ENCODE measurements around the gene RALBP1.
"Not testable (repeated sequence)": the region's sequence is repeated elsewhere in the genome, so short reads cannot be mapped to it uniquely, and the experiment has no call there.

Gene RALBP1

DNA sequence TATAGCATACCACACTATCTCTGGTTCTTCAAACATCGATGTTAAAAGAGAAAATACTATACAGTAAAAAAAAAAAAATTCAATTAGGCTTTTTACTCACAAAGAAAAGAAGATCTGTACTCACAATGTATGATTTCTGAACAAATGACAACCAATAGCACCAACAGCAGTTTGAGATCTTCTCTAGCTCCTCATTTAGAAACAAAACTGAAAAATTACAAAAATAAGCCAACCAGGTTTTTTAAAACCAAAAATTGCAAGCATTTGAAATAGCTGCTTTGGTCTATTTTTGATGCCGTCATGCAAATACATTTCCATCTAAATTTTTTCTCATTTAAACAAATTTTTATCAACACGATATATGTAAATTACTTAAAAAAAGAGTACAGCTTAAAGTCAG is 34.3 kb upstream of the RALBP1 start:
- TF ChIP-seq, protein P1, sequence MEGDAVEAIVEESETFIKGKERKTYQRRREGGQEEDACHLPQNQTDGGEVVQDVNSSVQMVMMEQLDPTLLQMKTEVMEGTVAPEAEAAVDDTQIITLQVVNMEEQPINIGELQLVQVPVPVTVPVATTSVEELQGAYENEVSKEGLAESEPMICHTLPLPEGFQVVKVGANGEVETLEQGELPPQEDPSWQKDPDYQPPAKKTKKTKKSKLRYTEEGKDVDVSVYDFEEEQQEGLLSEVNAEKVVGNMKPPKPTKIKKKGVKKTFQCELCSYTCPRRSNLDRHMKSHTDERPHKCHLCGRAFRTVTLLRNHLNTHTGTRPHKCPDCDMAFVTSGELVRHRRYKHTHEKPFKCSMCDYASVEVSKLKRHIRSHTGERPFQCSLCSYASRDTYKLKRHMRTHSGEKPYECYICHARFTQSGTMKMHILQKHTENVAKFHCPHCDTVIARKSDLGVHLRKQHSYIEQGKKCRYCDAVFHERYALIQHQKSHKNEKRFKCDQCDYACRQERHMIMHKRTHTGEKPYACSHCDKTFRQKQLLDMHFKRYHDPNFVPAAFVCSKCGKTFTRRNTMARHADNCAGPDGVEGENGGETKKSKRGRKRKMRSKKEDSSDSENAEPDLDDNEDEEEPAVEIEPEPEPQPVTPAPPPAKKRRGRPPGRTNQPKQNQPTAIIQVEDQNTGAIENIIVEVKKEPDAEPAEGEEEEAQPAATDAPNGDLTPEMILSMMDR (IDR thresholded peaks at IDR 0.05; ENCODE audit: borderline replicate concordance, control extremely low read depth, extremely low read depth, insufficient read depth, missing control alignments) = no peak
- no peak for DNase-seq (ENCODE audit: low spot score)
- in situ Hi-C loops (cut with MboI; ENCODE audit: low sequenced_read_pairs, unreplicated experiment) = no loop called here

DNA sequence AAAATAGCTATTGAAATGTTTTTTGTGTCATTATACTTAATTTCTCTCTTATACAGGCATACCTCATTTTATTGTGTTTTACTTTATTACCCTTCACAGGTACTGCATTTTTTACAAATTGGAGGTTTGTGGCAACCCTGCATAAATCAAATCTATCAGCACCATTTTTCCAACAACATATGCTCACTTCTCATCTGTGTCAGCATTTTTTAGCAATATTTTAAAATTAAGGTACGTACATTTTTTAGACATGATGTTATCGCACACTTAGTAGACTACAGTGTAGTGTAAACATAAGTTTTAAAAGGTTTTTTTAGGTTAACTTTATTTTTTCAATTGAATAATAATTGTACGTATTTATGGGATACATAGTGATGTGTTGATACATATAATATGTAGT is 30.8 kb upstream of the RALBP1 start:
- no peak for DNase-seq (ENCODE audit: low spot score)
- in situ Hi-C loops (cut with MboI; ENCODE audit: low sequenced_read_pairs, unreplicated experiment) = no loop called here
- TF ChIP-seq, protein P1 (IDR thresholded peaks at IDR 0.05; ENCODE audit: borderline replicate concordance, control extremely low read depth, extremely low read depth, insufficient read depth, missing control alignments) = no peak

DNA sequence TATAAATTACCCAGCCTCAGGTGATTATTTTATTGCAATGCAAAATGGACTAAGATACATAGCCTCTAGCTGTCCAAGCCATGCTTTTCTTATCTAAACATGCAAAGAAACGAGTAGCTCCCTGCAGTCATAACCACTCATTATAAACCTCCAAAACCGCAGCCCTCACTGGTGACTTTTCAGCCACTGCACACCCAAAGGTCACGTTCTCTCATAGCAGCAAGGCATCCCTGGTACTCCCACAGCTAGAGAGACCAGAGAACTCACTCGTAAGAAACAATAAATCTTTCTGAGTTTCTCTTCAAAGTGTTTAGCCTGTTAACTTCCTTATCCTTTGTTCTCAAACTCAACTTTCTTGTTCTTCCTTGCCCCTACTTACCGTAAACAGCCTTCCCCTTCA is 28.5 kb upstream of the RALBP1 start:
- no peak for DNase-seq (ENCODE audit: low spot score)
- in situ Hi-C loops (cut with MboI; ENCODE audit: low sequenced_read_pairs, unreplicated experiment) = no loop called here
- TF ChIP-seq, protein P1 (IDR thresholded peaks at IDR 0.05; ENCODE audit: borderline replicate concordance, control extremely low read depth, extremely low read depth, insufficient read depth, missing control alignments) = no peak

DNA sequence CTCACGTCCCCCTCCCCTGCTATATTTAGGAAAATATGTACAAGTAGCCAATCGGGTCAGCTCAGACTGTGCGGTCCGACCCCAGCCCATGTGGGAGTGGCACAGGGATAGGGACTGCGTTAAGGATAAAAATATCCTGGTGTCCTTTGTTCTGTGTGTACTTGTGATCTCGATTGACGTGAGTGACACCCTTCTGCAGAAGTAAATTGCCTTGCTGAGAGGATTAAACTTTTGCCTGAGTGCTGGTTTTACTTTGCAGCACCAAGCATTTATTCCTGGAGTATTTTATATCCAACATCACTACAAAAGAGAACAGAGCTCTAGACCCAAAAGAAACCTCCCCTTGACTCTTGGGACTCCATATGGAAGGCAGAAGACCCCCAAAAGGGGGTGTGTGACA is 28.0 kb upstream of the RALBP1 start:
- TF ChIP-seq, protein P1 (IDR thresholded peaks at IDR 0.05; ENCODE audit: borderline replicate concordance, control extremely low read depth, extremely low read depth, insufficient read depth, missing control alignments) = no peak
- no peak for DNase-seq (ENCODE audit: low spot score)
- in situ Hi-C loops (cut with MboI; ENCODE audit: low sequenced_read_pairs, unreplicated experiment) = no loop called here

DNA sequence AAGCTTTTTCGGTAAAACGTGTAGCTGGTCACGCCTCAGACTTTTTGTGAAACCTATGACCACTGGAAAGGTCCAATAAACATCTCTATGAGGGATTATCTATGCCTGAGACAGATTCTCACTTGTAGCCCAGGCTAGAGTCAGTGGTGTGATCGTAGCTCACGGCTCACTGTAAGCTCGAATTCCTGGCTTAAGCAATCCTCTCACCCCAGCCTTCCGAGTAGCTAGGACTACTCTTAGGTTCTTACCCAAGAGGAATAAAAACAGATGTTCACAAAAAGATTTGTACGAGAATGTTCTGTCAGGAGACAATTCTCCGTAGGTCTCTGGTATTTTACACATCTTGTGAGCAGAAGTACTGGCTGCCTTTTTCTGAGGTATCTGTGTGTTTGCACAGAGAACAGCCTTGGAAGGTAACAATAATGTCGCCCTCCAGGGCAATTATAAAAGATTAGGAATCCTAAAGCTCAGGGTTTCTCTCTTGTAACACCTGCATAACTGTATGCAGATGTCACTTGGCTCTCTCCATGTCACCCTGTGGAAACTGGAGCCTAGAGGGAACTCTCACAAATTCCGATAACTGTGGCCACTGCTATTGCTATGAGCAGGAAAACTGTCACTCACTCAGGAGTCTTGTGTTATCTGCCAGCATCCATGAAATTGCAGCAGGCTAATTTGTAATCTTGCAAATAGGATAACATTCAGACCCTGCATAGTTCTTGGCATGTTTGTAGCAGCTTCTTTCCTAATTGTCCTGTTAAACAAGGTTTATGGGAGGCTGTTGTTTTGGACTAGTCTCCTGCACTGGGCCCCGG is 25.5 kb upstream of the RALBP1 start:
- in situ Hi-C loops (cut with MboI; ENCODE audit: low sequenced_read_pairs, unreplicated experiment) = no loop called here
- no peak for DNase-seq (ENCODE audit: low spot score)
- TF ChIP-seq, protein P1 (IDR thresholded peaks at IDR 0.05; ENCODE audit: borderline replicate concordance, control extremely low read depth, extremely low read depth, insufficient read depth, missing control alignments) = no peak

DNA sequence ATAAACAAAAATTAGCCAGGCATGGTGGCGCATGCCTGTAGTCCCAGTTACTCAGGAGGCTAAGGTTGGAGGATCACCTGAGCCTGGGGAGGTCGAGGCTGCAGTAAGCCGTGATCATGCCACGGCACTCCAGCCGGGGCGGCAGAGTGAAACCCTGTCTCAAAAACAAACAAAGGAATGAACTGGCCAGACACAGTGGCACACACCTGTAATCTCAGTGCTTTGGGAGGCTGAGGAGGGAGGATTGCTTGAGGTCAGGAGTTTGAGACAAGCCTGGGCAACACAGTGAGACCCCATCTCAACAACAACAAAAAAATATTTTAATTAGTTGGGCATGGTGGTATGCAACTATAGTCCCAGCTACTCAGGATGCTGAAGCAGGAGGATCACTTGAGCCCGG is 24.4 kb upstream of the RALBP1 start:
- DNase-seq (ENCODE audit: low spot score); in situ Hi-C loops (cut with MboI; ENCODE audit: low sequenced_read_pairs, unreplicated experiment): not testable (repeated sequence)

DNA sequence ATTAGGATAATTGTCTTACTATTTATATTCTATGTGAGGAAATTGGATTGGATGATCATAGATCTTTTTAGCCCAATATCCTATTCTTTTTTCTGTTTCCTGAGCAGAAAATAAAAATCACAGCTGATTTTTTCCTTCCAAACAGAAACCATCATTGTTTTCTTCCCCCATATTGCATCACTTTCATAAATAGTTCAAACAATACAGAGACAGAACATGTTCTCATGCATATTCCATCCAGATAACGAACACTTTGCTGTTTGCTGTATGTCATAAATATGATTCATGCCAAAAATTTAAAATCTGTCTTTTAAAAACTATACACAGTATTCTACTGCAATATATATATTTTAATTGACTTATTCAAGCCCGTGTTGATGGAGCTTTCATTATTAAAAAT is 22.0 kb upstream of the RALBP1 start:
- TF ChIP-seq, protein P1 (IDR thresholded peaks at IDR 0.05; ENCODE audit: borderline replicate concordance, control extremely low read depth, extremely low read depth, insufficient read depth, missing control alignments) = no peak
- in situ Hi-C loops (cut with MboI; ENCODE audit: low sequenced_read_pairs, unreplicated experiment) = no loop called here
- no peak for DNase-seq (ENCODE audit: low spot score)

All from GM13976 (cell line).